NCI-H1417 treated with DMSO at 0.1 percent for 48 hours (cell line): ENCODE results near the gene RASAL3.

Source experiments
- DNase-seq: peaks from one replicate; lab custom pipeline; 2025; lab: John Stamatoyannopoulos, UW

The RASAL3 gene

DNA sequence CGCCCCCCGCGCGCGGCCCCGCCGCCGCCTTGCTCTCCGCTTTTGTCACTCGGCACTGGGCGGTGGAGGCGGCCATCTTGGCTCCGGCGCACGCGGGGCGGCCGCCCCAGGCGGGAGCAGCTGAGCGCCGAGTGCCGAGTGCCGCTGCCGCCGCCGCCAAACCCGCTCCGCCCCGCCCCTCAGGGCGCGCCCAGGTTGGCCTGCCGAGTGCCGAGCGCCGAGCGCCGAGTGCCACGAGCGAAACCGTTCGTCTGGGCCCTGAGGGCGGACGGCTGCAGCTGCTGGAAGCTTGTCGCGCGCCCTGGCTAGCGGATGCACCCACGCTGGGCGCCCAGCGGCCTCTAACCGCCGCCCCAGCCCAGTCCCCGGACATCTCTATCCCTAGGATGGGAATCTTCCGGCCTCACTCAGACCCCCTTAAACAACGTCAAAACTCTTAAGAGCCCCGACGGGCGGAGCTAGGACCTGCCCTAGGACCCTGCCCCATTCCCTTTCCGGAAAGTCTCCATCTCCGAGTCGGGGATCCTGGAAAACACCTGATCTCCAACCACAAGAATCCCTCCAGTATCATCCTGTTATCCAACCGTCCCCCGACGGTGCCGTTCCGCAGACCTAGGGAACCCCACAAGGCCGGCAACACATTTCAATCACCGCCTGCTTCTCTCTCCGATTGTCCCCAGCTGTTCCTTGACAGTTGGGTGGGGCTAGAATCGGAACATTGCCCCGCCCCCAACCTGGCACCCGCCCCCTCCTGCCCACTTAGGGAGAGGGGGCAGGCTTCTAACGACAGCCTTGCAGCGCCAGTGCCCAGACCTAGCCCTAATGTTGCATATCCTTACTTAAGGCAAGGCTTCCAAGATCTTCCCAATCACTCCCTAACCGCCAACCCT lies 31.5 kb downstream of the RASAL3 start:
- DNase-seq = peak; percentile 71

DNA sequence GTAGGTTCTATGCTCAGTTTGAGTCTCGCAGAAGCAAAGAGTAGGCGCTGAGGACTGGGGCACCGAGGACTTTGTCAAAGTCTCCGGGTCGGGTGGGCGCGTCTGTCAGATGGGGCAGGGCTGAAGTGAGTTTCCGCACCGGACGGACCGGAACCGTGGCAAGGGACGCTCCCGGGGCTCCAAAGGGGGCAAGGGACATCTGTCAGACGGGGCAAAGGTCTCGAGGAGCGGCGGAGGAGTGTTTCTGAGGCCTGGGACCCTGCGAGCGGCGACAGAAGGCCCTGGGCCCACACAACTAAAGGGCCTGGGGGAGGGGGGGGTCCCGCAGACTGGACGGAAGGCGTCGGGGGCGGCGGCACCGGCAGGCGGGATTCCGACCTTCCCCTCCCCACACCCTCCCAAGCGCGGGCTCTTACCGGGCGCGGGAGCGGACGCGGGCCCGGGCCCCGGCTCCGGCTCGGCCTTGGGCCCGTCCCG lies 32.3 kb downstream of the RASAL3 start:
- no peak for DNase-seq

DNA sequence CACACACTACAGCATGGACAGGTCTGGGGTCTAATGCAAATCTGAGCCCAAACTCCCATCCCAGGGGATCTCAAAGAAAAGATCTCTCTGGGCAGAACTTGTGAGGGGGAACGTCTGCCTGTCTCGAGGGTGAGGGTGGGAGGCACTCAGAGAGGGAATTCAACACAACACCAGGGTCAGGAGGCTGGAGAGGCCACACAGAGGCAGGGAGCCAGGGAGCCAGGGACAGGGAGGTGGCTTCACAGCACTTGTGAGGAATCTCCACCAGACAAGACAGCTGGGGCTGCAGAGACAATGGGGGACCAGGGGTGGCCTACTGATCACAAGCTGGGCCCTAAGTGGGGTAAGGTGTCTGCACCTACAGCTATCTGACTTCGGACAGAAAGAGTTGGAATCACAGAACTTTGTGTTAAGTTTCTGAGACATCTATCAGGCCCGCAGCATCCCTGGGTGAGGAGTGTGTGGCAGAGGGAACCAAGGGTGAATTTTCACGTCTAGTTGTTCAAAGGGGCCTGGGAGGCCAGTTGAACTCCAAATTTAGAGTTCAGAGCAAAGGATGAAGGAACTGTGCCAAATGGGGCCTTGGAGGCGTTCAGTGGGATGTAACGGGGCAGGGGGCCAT lies 32.8 kb downstream of the RASAL3 start:
- DNase-seq = no peak

DNA sequence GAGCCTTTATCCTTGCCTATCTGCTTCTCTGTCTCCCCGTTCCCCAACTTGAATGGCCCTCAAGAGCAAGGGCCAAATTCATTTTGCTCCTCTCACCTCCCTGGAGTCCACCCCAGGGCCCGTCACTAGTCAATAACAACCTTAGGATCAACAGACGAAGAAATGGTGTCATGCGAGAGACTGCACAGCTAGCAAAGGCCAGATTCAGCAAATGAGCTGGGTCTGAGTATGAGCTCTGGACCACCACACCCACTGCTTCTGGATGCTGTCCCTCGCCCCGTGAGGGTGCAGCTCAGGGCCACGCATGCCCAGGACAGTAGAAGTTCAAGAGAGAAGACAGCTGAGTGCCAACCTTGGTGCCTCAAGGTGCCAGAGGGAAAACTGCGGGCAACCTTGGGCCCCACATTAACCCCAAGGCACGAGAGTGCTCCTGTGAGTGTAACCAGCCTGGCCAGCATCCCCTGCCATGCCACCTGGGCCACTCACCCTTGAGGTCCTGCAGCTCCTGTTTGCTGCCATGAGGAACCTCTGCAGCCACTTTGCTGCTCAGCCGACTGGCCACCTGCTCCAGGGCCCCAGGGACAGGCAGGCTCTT lies 33.7 kb downstream of the RASAL3 start:
- DNase-seq = no peak

DNA sequence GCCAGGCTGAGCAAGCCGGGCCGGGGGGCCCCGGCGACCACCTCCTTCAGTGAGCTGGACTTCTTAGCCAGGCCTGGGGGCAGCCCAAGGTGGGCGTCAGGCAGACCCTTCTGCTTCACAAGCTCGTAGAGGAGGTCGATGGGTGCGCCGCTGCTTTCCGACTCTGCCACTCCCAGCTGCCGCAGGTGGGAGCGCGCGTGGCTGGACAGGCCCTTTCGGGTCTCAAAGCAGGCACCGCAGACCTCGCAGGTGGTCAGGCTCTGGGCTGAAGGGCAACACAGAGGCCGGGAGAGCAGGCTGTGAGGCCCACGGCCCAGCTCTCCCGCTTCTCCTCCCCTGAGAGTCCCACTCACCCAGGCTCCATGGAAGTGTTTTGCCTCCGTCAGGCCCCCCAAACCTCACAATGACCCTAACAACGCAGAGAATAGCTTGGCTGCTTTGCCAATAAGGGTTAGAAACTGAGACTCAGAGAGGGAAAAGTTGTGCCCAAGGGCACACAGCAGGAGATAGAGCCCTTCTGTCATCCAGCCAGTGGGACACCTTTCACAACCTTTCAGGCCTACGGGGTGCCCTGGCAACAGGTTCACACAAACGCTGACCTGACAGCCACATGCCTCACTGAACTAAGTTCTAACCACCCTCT lies 34.4 kb downstream of the RASAL3 start:
- DNase-seq = no peak

DNA sequence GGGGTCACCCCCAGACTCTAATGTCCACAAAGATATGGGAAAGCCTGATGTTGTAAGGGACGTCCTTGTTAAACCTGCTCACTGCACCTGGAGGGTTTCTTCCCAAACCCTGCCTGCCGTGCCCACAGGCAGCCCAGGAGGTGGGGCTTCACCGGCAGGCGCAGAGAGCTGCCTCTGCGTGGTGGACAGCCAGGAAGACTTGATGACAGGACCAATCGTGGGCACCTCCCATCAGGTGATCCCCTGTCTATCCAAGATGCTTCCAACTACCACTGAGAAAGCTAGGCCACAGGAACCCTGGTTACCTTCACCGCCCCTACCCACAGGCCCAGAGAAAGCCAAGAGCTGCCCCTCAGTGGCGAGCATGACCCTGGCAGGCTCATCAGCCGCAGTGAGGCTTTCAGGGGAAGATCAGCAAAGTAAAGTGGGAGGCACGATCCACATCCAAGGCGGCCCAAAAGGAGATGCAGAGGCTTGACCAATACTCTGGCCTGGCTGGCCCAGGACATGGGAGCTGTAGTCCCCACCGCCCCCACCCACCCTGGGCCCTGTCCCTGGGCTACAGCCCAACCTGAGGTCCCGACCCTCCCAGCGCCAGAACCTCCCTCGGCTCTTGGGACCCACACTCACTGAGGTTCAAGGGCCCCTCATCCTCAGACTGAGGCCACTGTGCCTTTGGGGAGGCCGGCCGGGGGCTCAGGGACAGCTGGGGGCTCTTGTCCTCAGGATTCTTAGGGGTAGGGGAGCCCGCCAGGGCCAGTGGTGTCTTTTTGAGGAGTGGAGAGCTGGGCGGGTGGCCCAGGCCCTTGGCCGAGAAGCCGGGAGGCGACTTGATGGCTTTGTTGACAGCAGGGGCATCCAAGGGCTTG lies 35.2 kb downstream of the RASAL3 start:
- no peak for DNase-seq

DNA sequence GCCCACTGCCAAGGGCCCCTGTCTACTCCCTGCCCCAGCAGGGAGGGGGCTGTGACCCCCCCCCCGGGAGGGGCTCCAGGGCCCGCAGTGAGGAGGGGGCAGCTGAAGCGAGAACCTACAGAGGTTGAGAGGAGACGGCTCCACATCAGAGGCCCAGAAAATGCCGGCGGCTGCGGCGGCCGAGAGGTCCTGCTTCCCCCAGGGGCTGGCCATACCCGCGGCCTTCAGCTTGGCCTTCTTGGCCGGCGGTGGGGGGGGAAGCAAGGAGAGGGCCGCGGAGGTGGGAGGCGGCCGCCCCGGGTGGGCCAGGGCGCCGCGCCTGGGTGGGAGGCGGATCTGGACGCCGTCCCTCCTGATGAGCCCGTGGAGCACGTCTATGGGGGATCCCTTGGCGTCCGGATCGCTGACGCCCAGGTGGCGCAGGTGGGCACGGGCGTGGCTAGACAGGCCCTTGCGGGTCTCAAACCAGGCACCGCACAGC lies 36.3 kb downstream of the RASAL3 start:
- no peak for DNase-seq

DNA sequence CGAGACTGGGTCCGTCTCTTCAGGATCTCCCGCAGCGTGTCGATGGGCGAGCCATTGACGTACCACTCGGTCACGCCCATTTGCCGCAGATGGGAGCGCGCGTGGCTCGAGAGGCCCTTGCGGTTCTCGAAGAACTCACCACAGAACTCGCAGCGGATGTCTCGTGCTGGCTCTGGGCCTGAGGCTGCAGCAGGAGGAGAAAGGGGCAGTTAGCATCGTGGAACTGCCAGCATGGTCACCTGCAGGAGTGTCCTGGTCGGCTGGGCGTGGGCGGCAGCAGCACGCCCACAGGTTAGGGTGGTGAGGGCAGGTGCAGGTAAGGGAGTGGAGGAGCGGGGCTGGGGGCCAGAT lies 37.0 kb downstream of the RASAL3 start:
- no peak for DNase-seq

DNA sequence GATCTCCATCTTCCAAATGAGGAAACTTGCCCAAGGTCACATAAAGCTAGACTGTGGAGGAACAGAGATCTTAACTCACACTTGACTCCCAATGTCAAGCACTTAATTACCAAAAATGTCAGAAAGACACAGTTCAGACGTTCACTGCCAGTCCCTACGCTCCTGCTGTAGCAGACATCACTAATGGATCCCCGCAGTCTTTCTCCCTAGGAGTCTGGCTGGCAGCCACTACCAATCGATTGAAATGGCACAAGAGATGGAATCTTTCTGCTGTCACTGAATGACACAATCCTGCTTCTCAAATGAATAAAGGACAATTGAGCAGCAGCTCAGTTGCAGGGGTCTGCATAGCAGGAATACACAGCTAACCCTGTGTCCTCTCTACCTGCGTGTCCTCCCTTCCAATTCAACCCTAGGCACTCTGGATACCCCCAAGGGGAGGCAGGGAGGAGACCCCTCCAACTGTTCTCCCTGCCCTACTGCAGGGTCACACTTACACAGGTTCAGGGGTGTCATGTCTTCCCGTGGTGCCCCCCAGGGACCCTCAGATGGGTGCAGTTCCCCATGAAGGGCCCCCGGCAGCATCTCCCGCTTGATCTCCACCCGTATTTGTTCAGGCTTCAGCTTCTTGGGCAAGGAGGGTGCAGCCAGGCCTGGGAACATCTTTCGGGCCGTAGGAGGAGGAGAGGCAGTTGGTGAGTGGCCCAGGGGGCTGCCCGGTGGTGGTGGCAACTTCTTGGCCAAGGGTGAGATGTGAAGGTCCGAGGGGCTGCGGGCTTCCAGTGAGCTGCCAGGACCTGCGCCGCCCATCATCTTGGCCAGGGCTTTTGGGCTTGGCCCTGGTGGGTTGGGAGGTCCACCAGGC lies 37.6 kb downstream of the RASAL3 start:
- DNase-seq = no peak

DNA sequence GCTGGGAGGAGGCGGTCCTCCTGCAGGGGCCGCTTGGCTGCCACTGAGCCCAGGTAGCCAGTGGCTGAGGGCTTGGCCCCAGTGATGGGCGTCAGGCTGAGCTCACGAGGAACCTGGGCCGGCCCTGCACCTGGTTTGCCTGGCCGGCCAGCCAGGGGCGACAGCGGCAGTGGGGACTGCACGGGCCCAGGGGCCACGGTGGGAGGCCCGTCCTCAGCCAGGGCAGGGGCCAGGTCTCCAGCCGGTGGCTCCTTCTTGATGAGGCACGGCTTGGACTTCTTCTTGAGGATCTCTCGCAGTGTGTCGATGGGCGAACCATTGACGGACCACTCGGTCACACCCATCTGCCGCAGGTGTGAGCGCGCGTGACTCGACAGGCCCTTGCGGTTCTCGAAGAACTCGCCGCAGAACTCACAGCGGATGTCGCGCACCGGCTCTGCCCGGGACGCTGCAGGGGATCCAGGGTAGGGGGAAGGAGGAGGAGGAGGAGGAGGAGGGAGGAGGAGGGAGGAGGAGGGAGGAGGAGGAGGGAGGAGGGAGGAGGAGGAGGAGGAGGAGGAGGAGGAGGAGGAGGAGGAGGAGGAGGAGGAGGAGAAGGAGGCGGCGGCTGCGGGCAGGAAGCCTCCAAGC lies 38.9 kb downstream of the RASAL3 start:
- DNase-seq = no peak

DNA sequence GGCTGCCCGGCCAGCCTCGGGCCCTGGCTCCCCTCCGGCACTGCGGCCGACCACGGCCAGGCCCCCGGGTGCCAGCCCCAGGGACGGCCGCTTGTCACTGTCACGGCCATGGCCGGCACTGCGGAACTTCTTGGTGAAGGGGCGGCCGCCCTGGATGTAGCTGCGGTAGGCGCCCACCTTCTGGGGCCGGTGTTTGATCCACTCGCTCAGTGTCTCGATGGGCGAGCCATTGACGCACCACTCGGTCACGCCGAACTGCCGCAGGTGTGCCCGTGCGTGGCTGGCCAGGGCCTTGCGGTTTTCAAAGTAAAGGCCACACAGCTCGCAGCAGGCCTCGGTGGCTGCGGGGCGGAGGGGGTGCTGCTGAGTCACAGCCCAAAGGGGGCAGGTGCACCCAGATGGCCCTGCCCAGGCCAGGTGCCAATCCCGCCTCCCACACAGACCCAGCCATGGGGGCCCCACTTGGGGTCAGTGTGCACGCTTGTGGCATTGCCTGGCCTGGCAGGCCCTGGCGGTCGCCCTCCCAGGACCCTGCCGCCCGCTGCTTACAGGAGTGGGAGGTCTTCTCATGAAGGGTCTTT lies 39.6 kb downstream of the RASAL3 start:
- no peak for DNase-seq

DNA sequence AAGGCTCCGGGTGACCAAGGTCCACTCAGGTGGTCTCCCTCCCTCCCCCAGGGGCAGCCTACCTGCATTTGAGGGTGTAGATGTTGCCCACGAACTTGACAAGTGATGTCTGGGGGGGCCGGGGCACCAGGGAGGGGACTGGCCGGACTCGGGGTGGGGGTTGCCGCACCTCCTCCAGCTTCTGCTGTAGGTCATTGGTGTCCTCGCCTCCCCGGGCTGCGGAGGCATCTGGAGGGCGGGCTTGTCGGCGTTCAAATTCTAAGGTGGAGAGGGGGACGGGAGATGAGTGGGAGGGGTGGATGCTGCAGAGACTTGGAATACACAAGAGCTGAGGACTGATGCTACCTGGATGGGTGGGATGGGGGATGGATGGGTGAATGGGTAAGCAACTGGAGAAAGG lies 40.2 kb downstream of the RASAL3 start:
- no peak for DNase-seq

DNA sequence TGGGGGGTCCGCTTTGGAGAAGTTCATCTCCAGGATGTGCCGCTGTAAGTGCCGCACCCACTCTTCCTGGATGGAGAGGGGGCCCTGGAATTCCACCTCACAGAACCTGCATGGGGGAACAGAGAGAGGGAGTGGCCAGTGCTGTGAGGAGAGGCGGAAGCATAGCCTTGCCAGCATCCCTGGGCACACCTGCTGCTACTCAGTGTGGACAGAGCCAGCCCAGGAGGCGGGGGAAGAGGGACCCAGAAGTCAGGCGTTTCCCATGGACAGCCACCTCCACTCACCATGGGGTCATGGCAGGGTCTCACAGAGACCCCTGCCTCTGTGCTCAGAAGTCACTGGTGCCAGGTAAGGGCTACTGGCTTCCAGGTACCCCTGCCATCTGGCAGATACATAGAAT lies 41.2 kb downstream of the RASAL3 start:
- DNase-seq = no peak

DNA sequence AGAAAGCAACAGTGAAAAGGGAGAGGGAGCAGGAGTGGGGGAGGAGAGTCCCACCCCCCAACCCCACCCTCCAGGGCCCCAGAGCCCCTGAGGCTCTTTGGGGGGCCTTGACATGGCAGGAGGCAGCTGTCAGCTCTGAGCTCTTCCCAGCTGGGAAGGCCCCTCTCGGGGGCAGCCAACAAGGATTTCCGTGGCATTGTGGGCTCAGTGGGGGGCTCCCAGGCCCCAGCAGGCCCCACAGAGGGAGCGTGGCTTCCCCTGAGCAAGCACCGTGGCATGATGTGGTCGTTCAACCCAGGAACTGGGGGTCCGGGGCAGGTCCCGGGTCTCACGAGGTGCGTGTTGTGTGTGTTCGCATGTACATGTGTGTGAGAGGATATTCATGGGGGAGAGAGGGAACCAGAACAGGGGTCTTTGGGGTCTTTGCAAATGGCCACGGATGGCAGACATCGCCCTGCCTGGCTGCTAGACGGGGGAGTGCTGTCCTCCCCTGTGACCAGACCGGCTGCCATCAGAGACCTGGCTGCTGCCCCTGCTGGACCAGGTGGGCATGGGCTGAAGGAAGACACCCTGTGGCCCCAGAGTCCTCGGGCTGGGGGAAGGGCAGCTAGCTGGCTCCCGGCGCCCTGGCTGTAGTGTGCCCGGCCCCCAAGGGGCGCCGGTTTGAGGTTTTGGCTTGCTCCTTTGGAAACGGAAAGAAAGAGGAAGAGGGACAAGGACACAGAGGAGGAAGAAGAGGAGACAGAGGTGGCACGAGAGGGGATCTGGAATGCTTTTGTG lies 41.9 kb downstream of the RASAL3 start:
- no peak for DNase-seq

DNA sequence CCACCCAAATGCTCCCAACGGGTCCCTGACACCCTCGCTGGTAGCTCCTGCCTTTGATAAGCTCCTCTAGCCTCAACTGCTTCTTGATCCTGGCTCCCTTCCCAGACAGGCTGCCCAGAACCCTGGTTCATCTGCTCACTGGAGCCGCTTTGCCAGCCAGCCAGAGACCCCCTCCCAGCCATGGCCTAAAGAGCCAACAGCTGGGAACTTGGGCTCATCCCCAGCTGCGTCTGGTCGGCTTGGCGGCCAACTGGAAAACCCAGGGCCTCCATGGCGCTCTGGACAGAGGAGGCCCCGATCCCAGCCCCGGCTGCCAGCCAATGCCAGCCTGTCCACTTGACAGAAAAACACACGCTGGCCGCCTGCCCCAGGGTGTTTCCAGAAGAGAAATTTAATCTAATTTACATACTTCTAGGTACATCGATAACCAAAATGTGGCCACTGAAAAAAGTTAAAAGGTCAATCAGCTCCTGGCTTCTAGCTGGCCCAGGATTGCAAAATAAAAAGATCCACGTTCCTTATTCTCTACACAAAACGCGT lies 42.6 kb downstream of the RASAL3 start:
- DNase-seq = no peak

DNA sequence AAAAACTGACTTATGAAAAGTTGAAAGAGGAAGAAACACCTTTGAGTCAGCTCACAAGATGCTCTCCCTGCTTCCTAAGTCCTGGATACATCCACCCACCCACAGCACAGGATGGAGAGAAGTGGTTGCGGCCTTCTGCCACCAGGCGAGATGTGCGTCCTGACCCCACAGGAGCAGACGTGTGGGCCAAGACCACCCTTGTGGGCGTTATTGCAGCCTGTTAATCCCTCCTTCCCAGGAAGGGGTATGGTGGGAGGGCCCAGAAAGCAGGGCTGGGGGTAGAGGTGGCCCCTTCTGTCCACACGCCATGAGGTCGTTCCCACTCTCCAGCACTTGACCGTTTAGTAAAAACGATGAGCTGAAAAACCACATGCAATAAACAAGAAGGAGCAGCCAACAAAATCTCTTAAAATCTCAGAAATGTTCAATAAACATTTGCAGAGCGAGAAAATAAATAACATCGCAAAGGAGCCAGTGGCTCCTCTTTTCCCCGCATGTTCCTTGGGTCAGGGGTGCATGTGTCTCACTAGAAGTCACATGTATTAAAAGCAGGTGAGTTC lies 43.1 kb downstream of the RASAL3 start:
- no peak for DNase-seq

DNA sequence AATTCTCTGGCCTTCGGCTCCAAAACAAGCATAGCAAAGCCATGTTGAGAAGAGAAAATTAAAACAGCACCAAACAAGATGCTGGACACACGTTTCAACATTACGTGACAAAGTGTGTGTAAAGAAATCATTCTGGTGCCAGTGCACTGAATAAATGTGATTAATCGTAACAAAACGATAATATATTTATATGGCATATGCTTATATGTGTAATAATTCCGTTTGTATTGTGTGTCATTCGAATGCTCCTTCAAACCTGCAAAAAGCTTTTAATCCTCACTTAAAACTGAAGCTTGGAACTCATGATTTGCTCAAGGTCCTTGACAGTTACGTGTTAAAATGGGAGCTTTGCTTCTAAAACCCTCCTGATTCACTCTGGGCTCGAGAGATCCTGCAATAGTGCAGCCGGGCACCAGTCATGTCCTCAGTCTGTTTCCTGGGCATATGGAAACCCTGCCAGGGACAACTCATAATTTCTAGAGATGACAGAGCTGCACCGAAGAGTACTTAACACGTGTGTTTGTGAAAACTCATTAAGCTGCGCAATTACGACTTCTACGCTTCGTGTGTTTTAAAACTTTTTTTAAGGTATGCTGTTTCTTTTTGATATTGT lies 44.8 kb downstream of the RASAL3 start:
- no peak for DNase-seq
